HepG2 (cell line): ENCODE data around the gene ZFP36L2. TPM values are rescaled to one million over a fixed set of nuclear protein-coding genes. Genes with fewer than 3 reads are reported as not detected.

Experiments
- CSRNP1 ChIP-seq: sonication (generic); formaldehyde crosslinking; IDR thresholded peaks from 2 replicates; pipeline ENCODE4 v1.8.1; 2023; ENCODE audit warnings: mild to moderate bottlenecking, missing genetic modification reagents
- DNMT3B ChIP-seq: conservative IDR thresholded peaks from 2 replicates; pipeline ENCODE4 v1.6.1; 2016; ENCODE audit warnings: missing biosample characterization, control low read depth
- EHMT2 ChIP-seq: fragments of 200-600 bp; sonication (generic); IDR thresholded peaks from 2 replicates; pipeline ENCODE4 v1.7.0; 2017; ENCODE audit warnings: antibody characterized with exemption, low read depth, low read length, borderline replicate concordance
- FOSL1 ChIP-seq: sonication (generic); formaldehyde crosslinking; IDR thresholded peaks from 2 replicates; pipeline ENCODE4 v1.9.0; 2021; ENCODE audit warnings: missing genetic modification reagents, borderline replicate concordance
- HNRNPH1 ChIP-seq: fragments of 200-400 bp; formaldehyde crosslinking; optimal IDR thresholded peaks from 2 replicates; pipeline ENCODE3; 2017; ENCODE audit warnings: mild to moderate bottlenecking, low read depth, low read length
- NCOR1 ChIP-seq: fragments of 200-600 bp; sonication (generic); IDR thresholded peaks from 2 replicates; pipeline ENCODE4 v1.7.0; 2017; ENCODE audit warnings: antibody characterized with exemption, low read length, borderline replicate concordance
- SNAI1 ChIP-seq: sonication (generic); formaldehyde crosslinking; IDR thresholded peaks from 2 replicates; pipeline ENCODE4 v1.5.0; 2020; ENCODE audit warnings: mild to moderate bottlenecking, missing genetic modification reagents, borderline replicate concordance
- SP1 ChIP-seq, 2 experiments: fragments of 450-650 bp in 1 of 2; sonication (generic) in 1 of 2; formaldehyde crosslinking in 1 of 2; IDR thresholded peaks; 2 replicates each; pipeline versions ENCODE4 v1.4.0 to v1.6.1; 2016 to 2020; ENCODE audit warnings: missing genetic modification reagents in 1 of 2
- SPEN ChIP-seq: sonication (generic); formaldehyde crosslinking; IDR thresholded peaks from 2 replicates; pipeline ENCODE4 v1.5.1; 2020; ENCODE audit warnings: low read depth, mild to moderate bottlenecking, missing genetic modification reagents
- TMF1 ChIP-seq: sonication (generic); formaldehyde crosslinking; IDR thresholded peaks from 2 replicates; pipeline ENCODE4 v1.8.1; 2022; ENCODE audit warnings: low read depth, missing genetic modification reagents
- ZFP90 ChIP-seq: sonication (generic); formaldehyde crosslinking; IDR thresholded peaks from 2 replicates; pipeline ENCODE4 v1.8.0; 2022; ENCODE audit warnings: missing genetic modification reagents, mild to moderate bottlenecking, inconsistent platforms, borderline replicate concordance
- ZNF138 ChIP-seq: sonication (generic); formaldehyde crosslinking; IDR thresholded peaks from 2 replicates; pipeline ENCODE4 v1.5.0; 2020; ENCODE audit warnings: mild to moderate bottlenecking, low read depth, missing genetic modification reagents
- ZNF251 ChIP-seq: sonication (generic); formaldehyde crosslinking; IDR thresholded peaks from 2 replicates; pipeline ENCODE4 v1.9.0; 2021; ENCODE audit warnings: mild to moderate bottlenecking, missing genetic modification reagents
- ZNF331 ChIP-seq: sonication (generic); formaldehyde crosslinking; IDR thresholded peaks from 2 replicates; pipeline ENCODE4 v1.4.0; 2020; ENCODE audit warnings: missing genetic modification reagents
- ZNF383 ChIP-seq: sonication (generic); formaldehyde crosslinking; IDR thresholded peaks from 2 replicates; pipeline ENCODE4 v1.4.0; 2020; ENCODE audit warnings: missing genetic modification reagents, mild to moderate bottlenecking, borderline replicate concordance
- ZNF430 ChIP-seq: sonication (generic); formaldehyde crosslinking; IDR thresholded peaks from 2 replicates; pipeline ENCODE4 v1.9.0; 2021; ENCODE audit warnings: mild to moderate bottlenecking, missing genetic modification reagents
- ZNF543 ChIP-seq: sonication (generic); formaldehyde crosslinking; IDR thresholded peaks from 2 replicates; pipeline ENCODE4 v1.4.0; 2020; ENCODE audit warnings: mild to moderate bottlenecking, missing genetic modification reagents
- ZNF720 ChIP-seq: sonication (generic); formaldehyde crosslinking; IDR thresholded peaks from 2 replicates; pipeline ENCODE4 v1.4.0; 2020; ENCODE audit warnings: missing genetic modification reagents
- ZNF747 ChIP-seq: sonication (generic); formaldehyde crosslinking; IDR thresholded peaks from 2 replicates; pipeline ENCODE4 v1.8.1; 2023; ENCODE audit warnings: missing genetic modification reagents, mild to moderate bottlenecking, borderline replicate concordance
- ZSCAN22 ChIP-seq: sonication (generic); formaldehyde crosslinking; IDR thresholded peaks from 2 replicates; pipeline ENCODE4 v1.4.0; 2020; ENCODE audit warnings: mild to moderate bottlenecking, missing genetic modification reagents
- polyA plus RNA-seq, 8 experiments: library from polyadenylated mRNA; depleted of rRNA in 3 of 8; stranded (reverse) in 7 of 8; unstranded in 1 of 8; fragments of >200 nt; fragmentation: Illumina TruSeq in 4 of 8; extraction: Trizol in 4 of 8; gene quantifications; 2 replicates each; pipeline versions ENCODE4 v1.2.1 to v1.2.3, GENCODE V29; 2011 to 2016; ENCODE audit warnings: low read depth in 4 of 8, missing spikeins in 1 of 8, mixed read lengths in 1 of 8; ENCODE audit not compliant: insufficient read depth in 1 of 8
- total RNA-seq, 5 experiments: library from RNA; depleted of rRNA; stranded (reverse); fragments of >200 nt; fragmentation: Illumina TruSeq; extraction: Trizol; gene quantifications; 2 replicates each; pipeline ENCODE4 v1.2.3, GENCODE V29; 2016; ENCODE audit warnings: low read depth in 1 of 5
- TF ChIP-seq, protein P1 (sequence below): sonication (generic); formaldehyde crosslinking; IDR thresholded peaks from 2 replicates; pipeline ENCODE4 v1.9.0; 2021; ENCODE audit warnings: missing genetic modification reagents, borderline replicate concordance
- TF ChIP-seq, protein P2 (sequence below): IDR thresholded peaks from 2 replicates; pipeline ENCODE4 v1.6.1; 2016; ENCODE audit warnings: low read depth, borderline replicate concordance

The ZFP36L2 gene
- total and polyA plus RNA-seq, 2 of the 13 experiments (the other 11 are each of a cell fraction or from before 2014, with no cell fraction given): 11.2 to 21.8 TPM

GRCh38 chr2:43184339-43184895 lies 42.0 kb downstream of the ZFP36L2 start (continued):
- TF ChIP-seq ZNF383 (CRISPR knock-in tag): no peak
- TF ChIP-seq ZNF331 (CRISPR knock-in tag): peak; percentile 92
- TF ChIP-seq, protein P1, sequence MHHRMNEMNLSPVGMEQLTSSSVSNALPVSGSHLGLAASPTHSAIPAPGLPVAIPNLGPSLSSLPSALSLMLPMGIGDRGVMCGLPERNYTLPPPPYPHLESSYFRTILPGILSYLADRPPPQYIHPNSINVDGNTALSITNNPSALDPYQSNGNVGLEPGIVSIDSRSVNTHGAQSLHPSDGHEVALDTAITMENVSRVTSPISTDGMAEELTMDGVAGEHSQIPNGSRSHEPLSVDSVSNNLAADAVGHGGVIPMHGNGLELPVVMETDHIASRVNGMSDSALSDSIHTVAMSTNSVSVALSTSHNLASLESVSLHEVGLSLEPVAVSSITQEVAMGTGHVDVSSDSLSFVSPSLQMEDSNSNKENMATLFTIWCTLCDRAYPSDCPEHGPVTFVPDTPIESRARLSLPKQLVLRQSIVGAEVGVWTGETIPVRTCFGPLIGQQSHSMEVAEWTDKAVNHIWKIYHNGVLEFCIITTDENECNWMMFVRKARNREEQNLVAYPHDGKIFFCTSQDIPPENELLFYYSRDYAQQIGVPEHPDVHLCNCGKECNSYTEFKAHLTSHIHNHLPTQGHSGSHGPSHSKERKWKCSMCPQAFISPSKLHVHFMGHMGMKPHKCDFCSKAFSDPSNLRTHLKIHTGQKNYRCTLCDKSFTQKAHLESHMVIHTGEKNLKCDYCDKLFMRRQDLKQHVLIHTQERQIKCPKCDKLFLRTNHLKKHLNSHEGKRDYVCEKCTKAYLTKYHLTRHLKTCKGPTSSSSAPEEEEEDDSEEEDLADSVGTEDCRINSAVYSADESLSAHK (CRISPR knock-in tag): no peak
- no peak for TF ChIP-seq ZNF543 (CRISPR knock-in tag)
- TF ChIP-seq HNRNPH1: no peak
- TF ChIP-seq ZNF251: no peak
- no peak for TF ChIP-seq DNMT3B (CRISPR knock-in tag)
- no peak for TF ChIP-seq ZSCAN22 (CRISPR knock-in tag)
- TF ChIP-seq FOSL1 (CRISPR knock-in tag): peak; percentile 48; the same call in 1 of the 2 replicates
- no peak; the same call in 1 of the 2 replicates for TF ChIP-seq ZNF430 (CRISPR knock-in tag)
- TF ChIP-seq CSRNP1 (CRISPR knock-in tag): no peak; the same call in 1 of the 2 replicates
- TF ChIP-seq SP1 (IDR thresholded peaks at IDR 0.05): no peak
- 0 out of 2 replicates have a peak, but pooled peaks have one; percentile 18 for TF ChIP-seq SP1 (CRISPR knock-in tag; IDR thresholded peaks at IDR 0.05)
- TF ChIP-seq, protein P2, sequence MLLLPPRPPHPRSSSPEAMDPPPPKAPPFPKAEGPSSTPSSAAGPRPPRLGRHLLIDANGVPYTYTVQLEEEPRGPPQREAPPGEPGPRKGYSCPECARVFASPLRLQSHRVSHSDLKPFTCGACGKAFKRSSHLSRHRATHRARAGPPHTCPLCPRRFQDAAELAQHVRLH: 0 out of 2 replicates have a peak, but pooled peaks have one; percentile 69
- TF ChIP-seq ZFP90 (CRISPR knock-in tag): no peak
- peak; percentile 89 for TF ChIP-seq NCOR1
- peak; percentile 55; the same call in 1 of the 2 replicates for TF ChIP-seq ZNF747 (CRISPR knock-in tag)
- no peak for TF ChIP-seq ZNF138 (CRISPR knock-in tag)
- TF ChIP-seq SNAI1: no peak
- no peak for TF ChIP-seq EHMT2
- peak; percentile 77; the same call in 1 of the 2 replicates for TF ChIP-seq SPEN (CRISPR knock-in tag)
- TF ChIP-seq ZNF720 (CRISPR knock-in tag): no peak
- no peak for TF ChIP-seq TMF1 (CRISPR knock-in tag)
